Right atrium auricular region (tissue), 2 donors: ENCODE data around the gene ZSCAN5A. TPM values are rescaled to one million over a fixed set of nuclear protein-coding genes. Genes with fewer than 3 reads are reported as not detected.

Source experiments
- DNase-seq: peaks from one replicate; pipeline ENCODE4 v3.0.0-alpha.2; 2019; ENCODE audit warnings: low spot score
- H3K27ac ChIP-seq, 2 donors: fragments of 200-600 bp; sonication (generic); 1 replicate in 1 of 2; 2 replicates in 1 of 2; pipeline ENCODE4 v1.5.1; 2016 to 2019
- H3K27me3 ChIP-seq, 2 donors: fragments of 200-600 bp; sonication (generic); one replicate each; pipeline versions ENCODE4 v1.5.1 to v1.6.0; 2017 to 2019
- H3K36me3 ChIP-seq: fragments of 200-600 bp; sonication (generic); one replicate; pipeline ENCODE4 v1.5.1; 2016
- H3K4me1 ChIP-seq, 2 donors: fragments of 200-600 bp; sonication (generic); one replicate each; pipeline versions ENCODE4 v1.5.1 to v1.6.0; 2017 to 2019
- H3K4me3 ChIP-seq, 2 donors: fragments of 200-600 bp; sonication (generic); 1 replicate in 1 of 2; 2 replicates in 1 of 2; pipeline ENCODE4 v1.5.1; 2017 to 2019; ENCODE audit warnings: mild to moderate bottlenecking in 1 of 2, moderate library complexity in 1 of 2
- H3K9me3 ChIP-seq, 2 donors: fragments of 200-600 bp; sonication (generic); one replicate each; pipeline ENCODE4 v1.5.1; 2019
- CTCF ChIP-seq, 2 donors: fragments of 200-600 bp; sonication (generic); IDR thresholded peaks; one replicate each; pipeline ENCODE4 v1.5.1; 2019; ENCODE audit warnings: antibody characterized with exemption in 2 of 2
- total RNA-seq, 2 donors: library from RNA; depleted of rRNA; stranded (reverse); fragments of >200 nt; gene quantifications; one replicate each; pipeline ENCODE4 v1.1.0, GENCODE V29; 2016

ZSCAN5A gene
- total RNA-seq, 2 donors from 2014 or later = 3.0 to 9.5 TPM

GRCh38 chr19:56282809-56283208 lies 31.8 kb downstream of the ZSCAN5A start:
- Histone ChIP-seq H3K27me3 (no peaks in the 10 kb centered on the region), H3K4me3 (no peak overlapping the region), H3K27ac (no peak overlapping the region), H3K36me3 (no peaks in the 10 kb centered on the region), H3K9me3 (no peaks in the 10 kb centered on the region), H3K4me1 (no peaks in the 10 kb centered on the region)
- TF ChIP-seq CTCF (IDR thresholded peaks at IDR 0.05) = no peak
- DNase-seq = no peak

GRCh38 chr19:56273563-56274117 lies 41.0 kb downstream of the ZSCAN5A start:
- no peak for DNase-seq
- Histone ChIP-seq H3K9me3 (no peaks in the 10 kb centered on the region), H3K27ac (no peak overlapping the region), H3K4me1 (no peaks in the 10 kb centered on the region), H3K27me3 (no peaks in the 10 kb centered on the region), H3K36me3 (no peaks in the 10 kb centered on the region), H3K4me3 (no peak overlapping the region)
- no peak for TF ChIP-seq CTCF (IDR thresholded peaks at IDR 0.05)

- no peak for TF ChIP-seq CTCF (IDR thresholded peaks at IDR 0.05)
- Histone ChIP-seq H3K4me1 (no peaks in the 10 kb centered on the region), H3K9me3 (no peaks in the 10 kb centered on the region), H3K4me3 (no peak within 1 kb of the TSS), H3K27ac (no peak within 1 kb of the TSS), H3K27me3 (no peaks in the 10 kb centered on the region), H3K36me3 (no peaks in the 10 kb centered on the region)
- DNase-seq = no peak
Measured at GRCh38 chr19:56272161-56272798, 42.4 kb downstream of the ZSCAN5A start, which contains the start of gene EDDM13. TSS of gene EDDM13 (plus strand) at chr19:56272748. CDS start at chr19:56272835, 87 bp downstream.

GRCh38 chr19:56271151-56271550 lies 43.5 kb downstream of the ZSCAN5A start:
- no peaks in the 10 kb centered on the region for H3K4me1 ChIP-seq
- TF ChIP-seq CTCF (IDR thresholded peaks at IDR 0.05) = no peak
- no peaks in the 10 kb centered on the region for H3K9me3 ChIP-seq
- H3K36me3 ChIP-seq = no peaks in the 10 kb centered on the region
- H3K27ac ChIP-seq = no peak overlapping the region
- no peak for DNase-seq
- H3K4me3 ChIP-seq = no peak overlapping the region
- H3K27me3 ChIP-seq = no peaks in the 10 kb centered on the region

GRCh38 chr19:56270676-56271075 lies 44.0 kb downstream of the ZSCAN5A start:
- Histone ChIP-seq H3K27me3 (no peaks in the 10 kb centered on the region), H3K4me1 (no peaks in the 10 kb centered on the region), H3K9me3 (no peaks in the 10 kb centered on the region), H3K27ac (no peak overlapping the region), H3K4me3 (no peak overlapping the region), H3K36me3 (no peaks in the 10 kb centered on the region)
- no peak for DNase-seq
- no peak for TF ChIP-seq CTCF (IDR thresholded peaks at IDR 0.05)

- DNase-seq = no peak
- no peaks in the 10 kb centered on the region for H3K27me3 ChIP-seq
- no peaks in the 10 kb centered on the region for H3K9me3 ChIP-seq
- H3K4me3 ChIP-seq = no peak overlapping the region
- H3K27ac ChIP-seq = no peak overlapping the region
- no peaks in the 10 kb centered on the region for H3K36me3 ChIP-seq
- H3K4me1 ChIP-seq = no peaks in the 10 kb centered on the region
- no peak for TF ChIP-seq CTCF (IDR thresholded peaks at IDR 0.05)
Measured at GRCh38 chr19:56269348-56269747, 45.3 kb downstream of the ZSCAN5A start.
